IMR-90 (cell line): ENCODE results near the gene SLC26A11. TPM values are rescaled to one million over a fixed set of nuclear protein-coding genes. Genes with fewer than 3 reads are reported as not detected.
"Not testable (repeated sequence)": the region's sequence is repeated elsewhere in the genome, so short reads cannot be mapped to it uniquely, and the experiment has no call there.

Experiments used
- ATAC-seq: fragments of 200-7000 bp; cut with Tn5 transposase; 2 replicates; pipeline ENCODE4 v1.9.1; 2020; ENCODE audit warnings: low read depth, mild to moderate bottlenecking, moderate library complexity
- BruUV-seq: library from RNA; stranded (reverse); fragments of 400-500 nt; replicated peaks from 2 replicates; lab custom pipeline; 2021; lab: Mats Ljungman, UMichigan
- CTCF ChIA-PET: fragments of 300-600 bp; formaldehyde crosslinking; extraction: SDS; loops from one replicate; lab custom pipeline; 2021; ENCODE audit warnings: antibody characterized with exemption; lab: Yijun Ruan, JAX
- POLR2A ChIA-PET: fragments of 300-600 bp; sonication (Branson Sonifier 250); formaldehyde crosslinking; loops from one replicate; lab custom pipeline; 2022; ENCODE audit warnings: antibody characterized with exemption; ENCODE audit not compliant: unreplicated experiment; lab: Charles Lee
- DNase-seq: peaks from one replicate; pipeline ENCODE4 v3.0.0; 2013
- H2AFZ ChIP-seq: replicated peaks from 2 replicates; pipeline ENCODE3; 2013; ENCODE audit warnings: low read length, mild to moderate bottlenecking; ENCODE audit not compliant: poor library complexity
- H2AK5ac ChIP-seq: 2 replicates; pipeline ENCODE4 v1.6.1; 2013; ENCODE audit warnings: low read depth, low read length, inconsistent platforms
- H2AK9ac ChIP-seq: replicated peaks from 2 replicates; pipeline ENCODE3; 2013; ENCODE audit warnings: mild to moderate bottlenecking, low read depth, low read length, moderate library complexity; ENCODE audit not compliant: poor library complexity
- H2BK120ac ChIP-seq: 2 replicates; pipeline ENCODE4 v1.6.1; 2013; ENCODE audit warnings: low read depth, low read length, inconsistent platforms
- H2BK15ac ChIP-seq: 3 replicates; pipeline ENCODE4 v1.6.1; 2013; ENCODE audit warnings: low read depth, low read length, inconsistent platforms
- H2BK20ac ChIP-seq: 2 replicates; pipeline ENCODE4 v1.6.1; 2013; ENCODE audit warnings: low read depth, mild to moderate bottlenecking, inconsistent platforms, low read length, moderate library complexity
- H2BK5ac ChIP-seq: 2 replicates; pipeline ENCODE4 v1.6.1; 2013; ENCODE audit warnings: mild to moderate bottlenecking, low read depth, low read length, inconsistent platforms; ENCODE audit not compliant: poor library complexity, severe bottlenecking
- H3K14ac ChIP-seq: replicated peaks from 2 replicates; pipeline ENCODE4 v1.6.1; 2013; ENCODE audit warnings: low read depth, low read length, inconsistent platforms
- H3K18ac ChIP-seq: 2 replicates; pipeline ENCODE4 v1.6.1; 2013; ENCODE audit warnings: low read depth, low read length, control low read depth
- H3K23ac ChIP-seq: 2 replicates; pipeline ENCODE4 v1.6.1; 2013; ENCODE audit warnings: low read depth, low read length, inconsistent platforms
- H3K27ac ChIP-seq: 2 replicates; pipeline ENCODE4 v1.5.1; 2013; ENCODE audit warnings: mild to moderate bottlenecking, control low read depth, low read length; ENCODE audit not compliant: insufficient read depth
- H3K27me3 ChIP-seq: 2 replicates; pipeline ENCODE4 v1.6.1; 2013; ENCODE audit warnings: low read length; ENCODE audit not compliant: control insufficient read depth, insufficient read depth
- H3K36me3 ChIP-seq: 2 replicates; pipeline ENCODE4 v1.6.1; 2013; ENCODE audit warnings: low read length, mixed read lengths; ENCODE audit not compliant: control insufficient read depth, insufficient read depth
- H3K4ac ChIP-seq: 2 replicates; pipeline ENCODE4 v1.6.1; 2013; ENCODE audit warnings: low read depth, low read length, inconsistent platforms
- H3K4me1 ChIP-seq: 2 replicates; pipeline ENCODE4 v1.6.1; 2013; ENCODE audit warnings: low read length, mixed read lengths; ENCODE audit not compliant: control insufficient read depth, insufficient read depth
- H3K4me2 ChIP-seq: 2 replicates; pipeline ENCODE4 v1.6.1; 2013; ENCODE audit warnings: low read depth, mild to moderate bottlenecking, control low read depth, low read length, moderate library complexity
- H3K4me3 ChIP-seq: 2 replicates; pipeline ENCODE4 v1.5.1; 2013; ENCODE audit warnings: low read depth, mild to moderate bottlenecking, control low read depth, low read length, moderate library complexity; ENCODE audit not compliant: insufficient read depth
- H3K56ac ChIP-seq: 2 replicates; pipeline ENCODE4 v1.6.1; 2013; ENCODE audit warnings: low read length, inconsistent platforms; ENCODE audit not compliant: insufficient read depth; ENCODE audit errors: extremely low read depth
- H3K79me1 ChIP-seq, 2 experiments: 2 replicates each; pipeline ENCODE4 v1.6.1; 2013; ENCODE audit warnings: low read length in 2 of 2, inconsistent platforms in 1 of 2, low read depth in 1 of 2
- H3K9ac ChIP-seq: 2 replicates; pipeline ENCODE4 v1.6.1; 2013; ENCODE audit warnings: low read depth, low read length, control low read depth
- H3K9me1 ChIP-seq: 2 replicates; pipeline ENCODE4 v1.6.1; 2013; ENCODE audit warnings: low read length, inconsistent platforms; ENCODE audit not compliant: insufficient read depth
- H3K9me3 ChIP-seq: 2 replicates; pipeline ENCODE4 v1.6.1; 2013; ENCODE audit warnings: low read length; ENCODE audit not compliant: control insufficient read depth, insufficient read depth
- H4K20me1 ChIP-seq: 2 replicates; pipeline ENCODE4 v1.6.1; 2013; ENCODE audit warnings: low read length, inconsistent platforms; ENCODE audit not compliant: insufficient read depth
- H4K5ac ChIP-seq: 2 replicates; pipeline ENCODE4 v1.6.1; 2013; ENCODE audit warnings: mild to moderate bottlenecking, low read depth, low read length, control low read depth
- H4K8ac ChIP-seq, 2 experiments: 2 replicates each; pipeline ENCODE4 v1.6.1; 2013; ENCODE audit warnings: low read depth in 2 of 2, low read length in 2 of 2, control low read depth in 1 of 2, inconsistent platforms in 1 of 2
- H4K91ac ChIP-seq: 2 replicates; pipeline ENCODE4 v1.6.1; 2013; ENCODE audit warnings: low read depth, low read length, inconsistent platforms; ENCODE audit not compliant: insufficient read depth
- WGBS, 2 experiments: methylation state at CpG; one replicate each; pipeline versions ENCODE4 v1.1.5 to v1.1.7; 2013; ENCODE audit warnings: missing lambda C conversion rate in 2 of 2; ENCODE audit not compliant: insufficient read length in 1 of 2; ENCODE audit errors: extremely low coverage in 2 of 2; 5-methylcytosine and 5-hydroxymethylcytosine counted together
- dilution Hi-C: fragments of 300-500 bp; cut with HindIII; formaldehyde crosslinking; loops from one replicate; pipeline ENCODE4 v1.14.3; 2018; ENCODE audit warnings: low sequenced_read_pairs; ENCODE audit not compliant: unreplicated experiment
- in situ Hi-C: fragments of 300-500 bp; cut with MboI; formaldehyde crosslinking; loops from 3 replicates; pipeline ENCODE4 v1.14.3; 2019; ENCODE audit warnings: low sequenced_read_pairs, inconsistent platforms, mixed read lengths
- intact Hi-C: fragments of 100-400 bp; cut with micrococcal nuclease; formaldehyde crosslinking; loops from 2 replicates; pipeline ENCODE4 v1.10.0; 2022
- polyA plus RNA-seq, 3 experiments: library from polyadenylated mRNA; depleted of rRNA; stranded (reverse); fragments of >200 nt; gene quantifications; 2 replicates each; pipeline ENCODE4 v1.2.3, GENCODE V29; 2012; ENCODE audit warnings: low replicate concordance in 1 of 3
- total RNA-seq: library from RNA; depleted of rRNA; stranded (reverse); fragments of >200 nt; gene quantifications from 2 replicates; pipeline ENCODE4 v1.2.3, GENCODE V29; 2012
- TF ChIP-seq, protein P1 (sequence below): fragments of 150-350 bp; IDR thresholded peaks from 2 replicates; pipeline ENCODE4 v1.6.1; 2017; ENCODE audit warnings: mild to moderate bottlenecking, antibody characterized with exemption, low read length, low read depth

Gene SLC26A11
- total and polyA plus RNA-seq, 2 of the 4 experiments (the other 2 are of a cell fraction): 3.2 to 15.6 TPM

DNA sequence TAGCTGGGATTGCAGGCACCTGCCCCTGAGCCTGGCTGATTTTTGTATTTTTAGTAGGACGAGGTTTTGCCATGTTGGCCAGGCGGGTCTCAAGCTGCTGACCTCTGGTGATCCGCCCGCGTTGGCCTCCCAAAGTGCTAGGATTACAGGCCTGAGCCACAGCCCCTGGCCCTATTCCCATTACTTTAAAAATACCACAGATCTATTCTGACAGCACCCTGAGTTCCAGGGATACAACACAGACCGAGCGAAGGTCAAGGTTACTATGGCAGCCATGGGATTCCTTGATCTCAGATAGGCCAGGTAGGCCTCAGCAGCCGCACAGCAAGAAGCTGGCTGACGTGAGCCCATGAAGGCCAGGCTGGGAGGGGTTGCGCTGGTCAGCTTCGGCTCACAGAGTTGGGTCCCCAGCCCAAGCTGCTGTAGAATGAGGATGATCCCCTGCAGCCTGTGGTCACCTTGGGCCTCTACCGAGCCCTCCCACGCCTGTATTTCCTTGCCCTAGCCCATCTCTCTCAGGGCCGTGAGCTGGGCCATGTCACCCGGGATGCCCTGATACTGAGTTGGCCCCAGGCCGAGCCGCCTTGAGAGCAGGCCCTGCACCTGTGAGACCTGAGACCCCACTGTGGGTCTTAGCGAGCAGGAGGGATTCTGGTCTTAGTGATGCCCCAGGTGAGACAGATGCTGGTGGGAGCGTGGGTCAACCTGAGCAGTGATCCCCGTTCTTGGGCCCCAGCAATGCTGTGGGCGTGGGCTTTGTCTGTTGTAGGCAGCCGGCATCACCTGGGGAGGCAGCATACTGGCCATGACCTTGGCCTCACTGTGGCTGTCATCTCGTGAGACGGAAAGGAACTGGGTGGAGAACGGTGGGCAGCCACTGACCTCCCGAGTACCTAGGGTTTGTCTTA, 23.6 kb downstream of the SLC26A11 start (continued):
- TF ChIP-seq, protein P1, sequence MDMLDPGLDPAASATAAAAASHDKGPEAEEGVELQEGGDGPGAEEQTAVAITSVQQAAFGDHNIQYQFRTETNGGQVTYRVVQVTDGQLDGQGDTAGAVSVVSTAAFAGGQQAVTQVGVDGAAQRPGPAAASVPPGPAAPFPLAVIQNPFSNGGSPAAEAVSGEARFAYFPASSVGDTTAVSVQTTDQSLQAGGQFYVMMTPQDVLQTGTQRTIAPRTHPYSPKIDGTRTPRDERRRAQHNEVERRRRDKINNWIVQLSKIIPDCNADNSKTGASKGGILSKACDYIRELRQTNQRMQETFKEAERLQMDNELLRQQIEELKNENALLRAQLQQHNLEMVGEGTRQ: no peak

DNA sequence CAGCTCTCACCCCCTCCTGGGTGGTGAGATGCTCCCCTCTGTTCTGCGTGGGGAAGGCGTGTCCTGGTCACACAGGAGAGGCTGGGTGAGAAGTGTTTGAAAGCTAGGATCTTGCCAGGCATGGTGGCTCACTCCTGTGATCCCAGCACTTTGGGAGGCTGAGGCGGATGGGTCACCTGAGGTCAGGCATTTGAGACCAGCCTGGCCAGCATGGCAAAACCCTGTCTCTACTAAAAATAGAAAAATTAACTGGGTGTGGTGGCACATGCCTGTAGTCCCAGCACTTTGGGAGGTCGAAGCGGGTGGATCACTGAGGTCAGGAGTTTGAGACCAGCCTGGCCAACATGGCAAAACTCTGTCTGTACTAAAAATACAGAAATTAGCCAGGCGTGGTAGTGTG, 24.2 kb downstream of the SLC26A11 start:
- CTCF ChIA-PET: not testable (repeated sequence)

More for the DNA sequence above, 24.2 kb downstream of the SLC26A11 start:
- H2BK15ac ChIP-seq, H3K79me1 ChIP-seq, in situ Hi-C loops, H4K5ac ChIP-seq, H3K4ac ChIP-seq, H2BK120ac ChIP-seq, BruUV-seq, H3K27me3 ChIP-seq, H3K4me2 ChIP-seq, H3K27ac ChIP-seq, H3K9me1 ChIP-seq, H4K91ac ChIP-seq, H3K18ac ChIP-seq, H2AFZ ChIP-seq, H3K14ac ChIP-seq, intact Hi-C loops, H3K9ac ChIP-seq, H3K4me3 ChIP-seq, DNase-seq, H2BK5ac ChIP-seq, POLR2A ChIA-PET, H3K9me3 ChIP-seq, dilution Hi-C loops, H3K56ac ChIP-seq, H2AK9ac ChIP-seq, ATAC-seq, H2AK5ac ChIP-seq, H3K23ac ChIP-seq, H4K20me1 ChIP-seq, H2BK20ac ChIP-seq, H4K8ac ChIP-seq, H3K4me1 ChIP-seq: not testable (repeated sequence)
- WGBS, 2 experiments: 80% methylated on average over 1 of the region's 6 CpGs; no CpG with 5 or more reads in 1 of the 2 experiments
- H3K36me3 ChIP-seq: peaks cover 51% of the 10 kb centered on the region
